ENCODE results near the gene ZKSCAN8.

ZKSCAN8 gene

GRCh38 chr6:28203201-28203600, 61.5 kb downstream of the ZKSCAN8 start:
- H3K4me2 ChIP-seq (ENCODE audit: low read length) = 0 out of 2 replicates have a peak overlapping the region, but pooled peaks have one; percentile 6
- H3K27me3 ChIP-seq (ENCODE audit: control insufficient read depth, low read length) = no peaks in the 10 kb centered on the region
- H3K27ac ChIP-seq (ENCODE audit: low read depth, low read length) = no peak overlapping the region
- H3K4me1 ChIP-seq (ENCODE audit: control insufficient read depth, low read length) = peaks cover 22% of the 10 kb centered on the region
- peaks cover 18% of the 10 kb centered on the region; the same call in 1 of the 2 replicates for H3K9me3 ChIP-seq (ENCODE audit: control insufficient read depth, insufficient read depth, low read length)
- H4K20me1 ChIP-seq (ENCODE audit: control insufficient read depth, insufficient read depth, low read depth, low read length) = no peaks in the 10 kb centered on the region
- H3F3A ChIP-seq (ENCODE audit: control insufficient read depth, insufficient read depth) = no peaks in the 10 kb centered on the region
- no peaks in the 10 kb centered on the region for H3K9me2 ChIP-seq (replicated peaks; ENCODE audit: control insufficient read depth, low read length)
- H3K79me2 ChIP-seq (ENCODE audit: control insufficient read depth, low read length) = no peaks in the 10 kb centered on the region
- H3K36me3 ChIP-seq (ENCODE audit: control insufficient read depth, low read length) = 0 out of 2 replicates have a peak, but pooled peaks cover 3% of the 10 kb centered on the region
- H3K4me3 ChIP-seq (ENCODE audit: low read length) = peak overlapping the region; percentile 19
- TF ChIP-seq EZH2phosphoT487 (IDR thresholded peaks at IDR 0.05; ENCODE audit: borderline replicate concordance, low read length) = no peak

- Histone ChIP-seq H3K36me3 (ENCODE audit: control insufficient read depth, low read length) (0 out of 2 replicates have a peak, but pooled peaks cover 3% of the 10 kb centered on the region), H4K20me1 (ENCODE audit: control insufficient read depth, insufficient read depth, low read depth, low read length) (no peaks in the 10 kb centered on the region), H3K79me2 (ENCODE audit: control insufficient read depth, low read length) (no peaks in the 10 kb centered on the region), H3K4me1 (ENCODE audit: control insufficient read depth, low read length) (peaks cover 35% of the 10 kb centered on the region), H3K27me3 (ENCODE audit: control insufficient read depth, low read length) (no peaks in the 10 kb centered on the region), H3K4me3 (ENCODE audit: low read length) (no peak overlapping the region), H3K27ac (ENCODE audit: low read depth, low read length) (no peak overlapping the region), H3K9me3 (ENCODE audit: control insufficient read depth, insufficient read depth, low read length) (peaks cover 14% of the 10 kb centered on the region; the same call in 1 of the 2 replicates), H3K9me2 (replicated peaks; ENCODE audit: control insufficient read depth, low read length) (no peaks in the 10 kb centered on the region), H3F3A (ENCODE audit: control insufficient read depth, insufficient read depth) (no peaks in the 10 kb centered on the region), H3K4me2 (ENCODE audit: low read length) (no peak overlapping the region)
- TF ChIP-seq CTCF (IDR thresholded peaks at IDR 0.05; ENCODE audit: low read depth, low read length, poor library complexity, severe bottlenecking) (no peak), EZH2phosphoT487 (IDR thresholded peaks at IDR 0.05; ENCODE audit: borderline replicate concordance, low read length) (no peak)
Measured at GRCh38 chr6:28205879-28206278, 64.2 kb downstream of the ZKSCAN8 start.

- no peak overlapping the region for H3K4me2 ChIP-seq (ENCODE audit: low read length)
- H3K79me2 ChIP-seq (ENCODE audit: control insufficient read depth, low read length) = no peaks in the 10 kb centered on the region
- H3K27ac ChIP-seq (ENCODE audit: low read depth, low read length) = no peak overlapping the region
- H3F3A ChIP-seq (ENCODE audit: control insufficient read depth, insufficient read depth) = no peaks in the 10 kb centered on the region
- H3K27me3 ChIP-seq (ENCODE audit: control insufficient read depth, low read length) = no peaks in the 10 kb centered on the region
- peaks cover 38% of the 10 kb centered on the region for H3K4me1 ChIP-seq (ENCODE audit: control insufficient read depth, low read length)
- no peak for TF ChIP-seq EZH2phosphoT487 (IDR thresholded peaks at IDR 0.05; ENCODE audit: borderline replicate concordance, low read length)
- TF ChIP-seq CTCF (IDR thresholded peaks at IDR 0.05; ENCODE audit: low read depth, low read length, poor library complexity, severe bottlenecking) = no peak
- peaks cover 14% of the 10 kb centered on the region; the same call in 1 of the 2 replicates for H3K9me3 ChIP-seq (ENCODE audit: control insufficient read depth, insufficient read depth, low read length)
- no peaks in the 10 kb centered on the region for H4K20me1 ChIP-seq (ENCODE audit: control insufficient read depth, insufficient read depth, low read depth, low read length)
- no peaks in the 10 kb centered on the region for H3K9me2 ChIP-seq (replicated peaks; ENCODE audit: control insufficient read depth, low read length)
- no peak overlapping the region for H3K4me3 ChIP-seq (ENCODE audit: low read length)
- 0 out of 2 replicates have a peak, but pooled peaks cover 3% of the 10 kb centered on the region for H3K36me3 ChIP-seq (ENCODE audit: control insufficient read depth, low read length)
Measured at GRCh38 chr6:28206527-28206926, 64.8 kb downstream of the ZKSCAN8 start.

- no peaks in the 10 kb centered on the region for H3K9me2 ChIP-seq (replicated peaks; ENCODE audit: control insufficient read depth, low read length)
- no peaks in the 10 kb centered on the region for H4K20me1 ChIP-seq (ENCODE audit: control insufficient read depth, insufficient read depth, low read depth, low read length)
- no peak overlapping the region for H3K27ac ChIP-seq (ENCODE audit: low read depth, low read length)
- H3K4me1 ChIP-seq (ENCODE audit: control insufficient read depth, low read length) = peaks cover 38% of the 10 kb centered on the region
- peaks cover 14% of the 10 kb centered on the region; the same call in 1 of the 2 replicates for H3K9me3 ChIP-seq (ENCODE audit: control insufficient read depth, insufficient read depth, low read length)
- H3F3A ChIP-seq (ENCODE audit: control insufficient read depth, insufficient read depth) = no peaks in the 10 kb centered on the region
- 0 out of 2 replicates have a peak, but pooled peaks cover 3% of the 10 kb centered on the region for H3K36me3 ChIP-seq (ENCODE audit: control insufficient read depth, low read length)
- H3K4me3 ChIP-seq (ENCODE audit: low read length) = no peak overlapping the region
- TF ChIP-seq EZH2phosphoT487 (IDR thresholded peaks at IDR 0.05; ENCODE audit: borderline replicate concordance, low read length) = no peak
- TF ChIP-seq CTCF (IDR thresholded peaks at IDR 0.05; ENCODE audit: low read depth, low read length, poor library complexity, severe bottlenecking) = no peak
- H3K79me2 ChIP-seq (ENCODE audit: control insufficient read depth, low read length) = no peaks in the 10 kb centered on the region
- H3K27me3 ChIP-seq (ENCODE audit: control insufficient read depth, low read length) = no peaks in the 10 kb centered on the region
- no peak overlapping the region for H3K4me2 ChIP-seq (ENCODE audit: low read length)
Measured at GRCh38 chr6:28206928-28207509, 65.3 kb downstream of the ZKSCAN8 start.

All from DOHH2 (cell line).